HepG2 (cell line): ENCODE measurements around the gene CACNA1G. TPM values are rescaled to one million over a fixed set of nuclear protein-coding genes. Genes with fewer than 3 reads are reported as not detected.

Source experiments
- ARHGAP35 ChIP-seq: sonication (generic); formaldehyde crosslinking; IDR thresholded peaks from 2 replicates; pipeline ENCODE4 v1.9.0; 2022; ENCODE audit warnings: mild to moderate bottlenecking, inconsistent platforms, moderate library complexity, missing genetic modification reagents, borderline replicate concordance
- ARID3A ChIP-seq: IDR thresholded peaks from 2 replicates; pipeline ENCODE4 v1.6.1; 2012; ENCODE audit warnings: low read depth, low read length, improper control_type of control experiment
- CEBPG ChIP-seq: IDR thresholded peaks from 2 replicates; pipeline ENCODE4 v1.6.1; 2016
- GABPA ChIP-seq, 2 experiments: IDR thresholded peaks; 2 replicates each; pipeline ENCODE4 v1.6.1; 2011 to 2016; ENCODE audit warnings: low read depth in 2 of 2, low read length in 1 of 2, missing biosample characterization in 1 of 2, missing genetic modification characterization in 1 of 2
- MLX ChIP-seq: IDR thresholded peaks from 2 replicates; pipeline ENCODE4 v1.6.1; 2016
- MXI1 ChIP-seq: IDR thresholded peaks from 3 replicates; pipeline ENCODE4 v1.6.1; 2012; ENCODE audit warnings: low read depth, low read length, inconsistent platforms, borderline replicate concordance
- POLR2AphosphoS2 ChIP-seq: IDR thresholded peaks from 2 replicates; pipeline ENCODE4 v1.6.1; 2011; ENCODE audit warnings: low read depth, low read length, improper control_type of control experiment
- RERE ChIP-seq: IDR thresholded peaks from 2 replicates; pipeline ENCODE4 v1.6.1; 2016; ENCODE audit warnings: low read depth, missing genetic modification reagents, missing compliant biosample characterization
- ZBTB26 ChIP-seq: IDR thresholded peaks from 2 replicates; pipeline ENCODE4 v1.6.1; 2016; ENCODE audit warnings: missing compliant biosample characterization, missing genetic modification reagents, borderline replicate concordance
- ZGPAT ChIP-seq: IDR thresholded peaks from 2 replicates; pipeline ENCODE4 v1.6.1; 2016; ENCODE audit warnings: mild to moderate bottlenecking
- ZNF792 ChIP-seq: IDR thresholded peaks from 2 replicates; pipeline ENCODE4 v1.6.1; 2016
- ZSCAN9 ChIP-seq: IDR thresholded peaks from 2 replicates; pipeline ENCODE4 v1.6.1; 2016; ENCODE audit warnings: borderline replicate concordance
- polyA plus RNA-seq, 8 experiments: library from polyadenylated mRNA; depleted of rRNA in 3 of 8; stranded (reverse) in 7 of 8; unstranded in 1 of 8; fragments of >200 nt; fragmentation: Illumina TruSeq in 4 of 8; extraction: Trizol in 4 of 8; gene quantifications; 2 replicates each; pipeline versions ENCODE4 v1.2.1 to v1.2.3, GENCODE V29; 2011 to 2016; ENCODE audit warnings: low read depth in 4 of 8, missing spikeins in 1 of 8, mixed read lengths in 1 of 8; ENCODE audit not compliant: insufficient read depth in 1 of 8
- total RNA-seq, 5 experiments: library from RNA; depleted of rRNA; stranded (reverse); fragments of >200 nt; fragmentation: Illumina TruSeq; extraction: Trizol; gene quantifications; 2 replicates each; pipeline ENCODE4 v1.2.3, GENCODE V29; 2016; ENCODE audit warnings: low read depth in 1 of 5

The CACNA1G gene
- total and polyA plus RNA-seq, 2 of the 13 experiments (the other 11 are each of a cell fraction or from before 2014, with no cell fraction given), result 0.02 TPM; not detected in 1

- TF ChIP-seq MXI1 (no peak; the same call in 2 of the 3 replicates), ZNF792 (CRISPR knock-in tag) (peak; percentile 70; the same call in 1 of the 2 replicates), ARHGAP35 (CRISPR knock-in tag) (no peak), CEBPG (CRISPR knock-in tag) (peak; percentile 58; the same call in 1 of the 2 replicates), POLR2AphosphoS2 (no peak), ZBTB26 (CRISPR knock-in tag) (no peak), ZSCAN9 (CRISPR knock-in tag) (0 out of 2 replicates have a peak, but pooled peaks have one; percentile 32), MLX (no peak; the same call in 1 of the 2 replicates), RERE (CRISPR knock-in tag) (no peak), ZGPAT (CRISPR knock-in tag) (peak; percentile 75), GABPA (IDR thresholded peaks at IDR 0.05; ENCODE audit: low read depth, low read length) (no peak), GABPA (CRISPR knock-in tag; IDR thresholded peaks at IDR 0.05; ENCODE audit: low read depth) (no peak), ARID3A (no peak)
Measured at GRCh38 chr17:50550661-50551432, 9.7 kb upstream of the CACNA1G start (continued).
